SH-SY5Y (cell line): ENCODE results near the gene MXRA7.

Source experiments
- GATA2 ChIP-seq: IDR thresholded peaks from 2 replicates; pipeline ENCODE4 v1.6.1; 2011; ENCODE audit warnings: mild to moderate bottlenecking, low read depth, low read length
- GATA3 ChIP-seq: IDR thresholded peaks from 2 replicates; pipeline ENCODE4 v1.6.1; 2011; ENCODE audit warnings: low read depth, mild to moderate bottlenecking, low read length, moderate library complexity

DNA sequence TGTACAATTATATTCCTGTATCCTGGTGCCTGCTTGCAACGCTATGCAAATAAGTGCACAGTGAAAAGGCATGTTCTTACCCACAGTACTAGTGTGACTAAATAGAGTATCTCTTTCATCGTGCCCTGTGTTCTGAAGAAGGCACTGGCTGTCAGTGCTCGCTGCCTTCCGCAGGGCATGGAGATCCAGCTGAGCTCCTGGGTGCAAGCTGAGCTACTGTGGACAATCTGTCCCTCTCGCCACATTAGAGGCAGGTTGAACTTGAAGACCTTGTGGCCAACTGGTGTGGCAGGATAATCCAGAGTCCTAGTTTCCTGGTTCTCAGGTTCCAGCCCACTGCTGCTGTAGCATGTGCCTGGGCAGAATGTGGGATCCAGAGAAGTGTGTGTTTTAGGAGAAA lies 65.3 kb downstream of the MXRA7 start:
- TF ChIP-seq GATA2 (no peak), GATA3 (no peak)
